DND-41 (cell line): Measurements from ENCODE around the gene TESPA1.

Experiments used
- EZH2 ChIP-seq: IDR thresholded peaks from 3 replicates; pipeline ENCODE4 v1.6.1; 2012; ENCODE audit warnings: borderline replicate concordance, low read depth, mild to moderate bottlenecking, moderate library complexity, low read length, inconsistent platforms; ENCODE audit not compliant: severe bottlenecking
- TF ChIP-seq, protein P1 (sequence below): IDR thresholded peaks from 2 replicates; pipeline ENCODE4 v1.5.1; 2012; ENCODE audit warnings: borderline replicate concordance, low read length, moderate library complexity, mild to moderate bottlenecking; ENCODE audit not compliant: poor library complexity, severe bottlenecking; ENCODE audit errors: extremely low read depth

DNA sequence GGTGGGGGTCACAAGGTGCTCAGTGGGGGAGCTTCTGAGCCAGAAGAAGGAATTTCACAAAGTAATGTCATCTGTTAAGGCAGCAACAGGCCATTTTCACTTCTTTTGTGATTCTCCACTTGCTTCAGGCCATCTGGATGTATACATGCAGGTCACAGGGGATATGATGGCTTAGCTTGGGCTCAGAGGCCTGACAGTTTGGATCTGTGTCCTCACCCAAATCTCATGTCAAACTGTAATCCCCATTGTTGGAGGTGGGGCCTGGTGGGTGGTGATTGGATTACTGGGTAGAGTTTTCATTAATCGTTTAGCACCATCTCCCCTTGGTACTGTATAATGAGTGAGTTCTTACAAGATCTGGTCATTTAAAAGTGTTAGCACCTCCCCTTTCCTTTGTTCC lies 36.4 kb downstream of the TESPA1 start:
- TF ChIP-seq, protein P1, sequence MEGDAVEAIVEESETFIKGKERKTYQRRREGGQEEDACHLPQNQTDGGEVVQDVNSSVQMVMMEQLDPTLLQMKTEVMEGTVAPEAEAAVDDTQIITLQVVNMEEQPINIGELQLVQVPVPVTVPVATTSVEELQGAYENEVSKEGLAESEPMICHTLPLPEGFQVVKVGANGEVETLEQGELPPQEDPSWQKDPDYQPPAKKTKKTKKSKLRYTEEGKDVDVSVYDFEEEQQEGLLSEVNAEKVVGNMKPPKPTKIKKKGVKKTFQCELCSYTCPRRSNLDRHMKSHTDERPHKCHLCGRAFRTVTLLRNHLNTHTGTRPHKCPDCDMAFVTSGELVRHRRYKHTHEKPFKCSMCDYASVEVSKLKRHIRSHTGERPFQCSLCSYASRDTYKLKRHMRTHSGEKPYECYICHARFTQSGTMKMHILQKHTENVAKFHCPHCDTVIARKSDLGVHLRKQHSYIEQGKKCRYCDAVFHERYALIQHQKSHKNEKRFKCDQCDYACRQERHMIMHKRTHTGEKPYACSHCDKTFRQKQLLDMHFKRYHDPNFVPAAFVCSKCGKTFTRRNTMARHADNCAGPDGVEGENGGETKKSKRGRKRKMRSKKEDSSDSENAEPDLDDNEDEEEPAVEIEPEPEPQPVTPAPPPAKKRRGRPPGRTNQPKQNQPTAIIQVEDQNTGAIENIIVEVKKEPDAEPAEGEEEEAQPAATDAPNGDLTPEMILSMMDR: no peak
- TF ChIP-seq EZH2: no peak
